ENCODE results near the gene CCDC8. TPM values are rescaled to one million over a fixed set of nuclear protein-coding genes. Genes with fewer than 3 reads are reported as not detected.
"Not testable (repeated sequence)": the region's sequence is repeated elsewhere in the genome, so short reads cannot be mapped to it uniquely, and the experiment has no call there.

CCDC8 gene
- total RNA-seq, 1 donor from 2014 or later: not detected

DNA sequence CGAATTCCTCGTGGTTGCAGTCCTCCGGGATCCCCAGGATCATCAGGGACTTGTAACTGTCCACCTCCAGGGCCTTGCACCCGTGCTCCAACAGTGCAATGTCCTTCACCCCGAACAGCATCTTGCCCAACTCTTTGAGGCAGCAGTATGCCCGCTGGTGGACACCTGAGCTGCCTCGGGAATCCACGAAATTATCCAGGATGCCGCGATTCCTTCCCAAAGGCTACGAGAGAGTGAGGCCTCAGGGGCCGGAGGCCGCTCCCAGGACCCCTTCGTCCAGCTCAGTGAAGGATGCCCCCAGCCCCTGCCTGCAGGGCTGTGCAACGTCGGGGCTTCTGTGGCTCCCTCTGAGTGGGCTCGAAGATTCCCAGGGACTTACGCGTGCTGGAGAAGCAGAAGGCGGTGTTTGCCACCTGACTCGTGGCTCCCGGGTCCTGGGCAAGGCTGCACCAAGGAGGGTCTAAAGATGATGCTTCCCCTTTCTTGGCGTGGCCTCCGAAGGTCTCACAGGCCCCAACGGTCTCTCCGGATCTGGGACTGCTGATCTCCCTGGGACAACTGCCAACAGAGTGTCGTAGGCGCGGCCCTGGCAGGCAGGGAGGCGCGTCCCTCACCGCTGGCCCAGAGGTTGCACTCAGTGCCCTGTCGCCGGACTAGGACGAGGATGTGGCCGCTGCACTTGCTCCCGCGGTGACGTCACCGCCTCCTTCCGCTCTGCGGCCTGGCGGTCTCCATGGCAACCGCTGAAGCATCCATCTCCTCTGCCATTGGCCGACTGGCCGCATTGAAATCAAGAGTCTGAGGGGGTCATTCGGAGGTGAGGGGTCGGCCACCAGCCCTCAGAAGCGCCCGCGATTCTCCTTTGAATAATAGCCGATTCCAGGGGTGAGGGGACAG, 15.1 kb upstream of the CCDC8 start, which contains the start of gene PNMA8C:
PNMA8C (minus strand) TSS at position 698 of the 897 bp plus-strand sequence; CDS start at position 121, 577 bp downstream.
- intact Hi-C loops (cut with micrococcal nuclease): no loop called here

DNA sequence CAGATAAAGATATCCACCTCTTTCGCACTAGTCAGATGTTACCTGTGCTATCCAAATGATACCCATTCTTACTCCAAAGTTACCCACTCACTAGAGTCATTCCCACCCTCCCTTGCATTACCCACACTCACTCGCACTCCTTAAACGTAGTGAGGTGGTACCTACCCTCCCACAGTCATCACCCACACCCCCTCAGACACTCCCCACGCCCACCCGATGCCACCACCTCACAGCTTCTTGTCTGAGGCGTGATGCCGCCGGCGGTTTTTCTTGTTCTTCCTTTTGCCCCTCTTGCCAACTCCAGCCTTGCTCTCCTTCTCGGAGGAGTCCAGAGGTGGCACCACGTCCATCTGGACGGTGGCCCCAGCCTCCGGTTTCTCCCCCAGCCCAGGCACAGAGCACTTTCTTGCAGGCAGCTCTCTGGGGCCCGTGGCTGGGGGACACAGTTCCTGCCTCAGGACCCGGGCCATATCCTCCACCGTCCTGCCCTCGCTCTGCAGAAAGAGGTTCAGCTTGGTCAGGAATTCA, 14.2 kb upstream of the CCDC8 start:
- intact Hi-C loops (cut with micrococcal nuclease): no loop called here

DNA sequence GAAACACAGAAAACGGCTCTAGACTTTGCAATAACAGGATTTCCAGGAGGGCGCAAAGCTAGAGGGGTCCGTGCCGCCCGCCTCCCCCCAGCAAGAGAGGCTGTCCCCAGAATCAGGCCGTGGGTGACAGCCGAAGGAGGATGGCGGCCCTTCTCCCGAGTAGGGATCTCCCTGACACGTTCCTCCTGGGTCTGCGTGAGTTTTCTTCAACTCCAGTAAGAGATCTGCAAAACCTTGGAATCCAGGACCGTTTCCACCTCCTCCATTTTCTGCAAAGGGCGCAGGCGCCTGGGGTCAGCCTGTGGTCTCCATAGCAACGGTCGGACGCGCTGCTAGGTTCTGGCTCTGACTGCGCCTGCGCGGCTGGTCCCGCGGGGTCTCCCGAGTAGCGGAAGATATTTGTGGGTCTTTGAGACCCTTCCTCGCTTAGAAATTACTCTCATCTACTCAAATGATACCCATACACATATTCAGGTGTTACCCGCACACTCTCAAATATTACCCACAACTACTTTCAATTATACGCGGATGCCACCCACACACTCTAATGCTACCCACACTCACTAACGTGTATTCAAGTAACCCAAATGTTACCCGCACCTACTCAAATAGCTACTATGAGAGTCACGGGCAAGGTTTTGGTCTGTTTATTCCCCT, 13.3 kb upstream of the CCDC8 start:
- intact Hi-C loops (cut with micrococcal nuclease): no loop called here

DNA sequence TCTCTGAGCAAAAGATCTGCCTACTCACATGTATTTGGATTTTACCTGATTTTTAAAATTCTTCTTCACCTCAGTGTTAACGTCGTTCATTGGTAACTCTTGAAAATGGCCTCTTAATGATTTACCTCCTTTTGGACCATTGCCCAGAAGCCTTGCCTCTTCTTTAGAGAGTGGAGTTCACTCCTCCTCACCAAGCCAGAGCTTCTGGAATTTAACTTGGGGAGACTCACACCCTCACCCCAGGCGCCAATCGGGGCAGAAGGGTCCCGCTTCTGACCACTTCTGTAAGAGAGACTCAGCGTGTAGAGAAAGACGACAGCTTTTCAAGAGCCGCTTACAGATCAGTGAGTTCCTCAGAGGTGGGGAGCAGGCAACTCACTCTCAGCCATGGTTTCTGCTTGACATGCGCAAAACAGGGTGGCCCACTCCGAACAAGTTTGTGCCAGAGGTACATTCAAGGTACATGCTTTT, 12.7 kb upstream of the CCDC8 start:
- intact Hi-C loops (cut with micrococcal nuclease): no loop called here

DNA sequence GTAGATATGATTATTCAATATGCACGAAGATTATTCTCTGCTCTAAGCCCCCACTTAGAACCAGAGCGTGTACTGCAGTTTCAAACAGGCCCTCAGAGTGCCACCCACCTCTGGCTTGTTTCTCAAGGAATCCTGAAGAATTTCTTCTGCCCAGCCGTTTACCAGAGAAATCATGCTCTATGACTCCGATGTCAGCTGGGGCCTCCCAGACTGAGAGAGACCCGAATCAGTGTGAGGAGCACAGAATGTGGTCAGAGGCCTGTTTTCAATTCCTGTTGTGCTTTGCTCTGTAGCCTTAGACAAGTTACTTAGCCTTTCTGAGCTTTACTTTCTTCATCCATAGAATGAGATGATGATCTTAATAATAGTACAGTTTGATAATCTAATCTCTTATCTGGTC, 9.8 kb upstream of the CCDC8 start:
- intact Hi-C loops (cut with micrococcal nuclease): no loop called here

DNA sequence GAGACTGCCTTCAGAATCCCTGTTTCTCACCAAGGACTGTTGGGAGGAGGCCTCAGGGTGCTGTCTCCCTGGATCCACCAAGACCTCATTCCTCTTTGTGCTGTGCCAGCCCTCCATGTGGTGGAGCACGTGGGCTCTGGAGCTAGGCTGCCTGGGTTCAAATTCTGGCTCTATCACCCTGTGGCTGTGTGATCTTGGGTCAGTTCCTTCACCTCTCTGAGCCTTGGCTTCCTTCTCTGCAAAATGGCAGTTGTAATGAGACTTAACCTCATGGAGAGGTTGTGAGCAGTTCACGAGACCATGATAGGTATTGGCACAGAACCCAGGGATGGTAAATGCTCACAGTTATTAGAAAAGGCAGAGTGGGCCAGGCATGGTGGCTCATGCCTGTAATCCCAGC, 9.0 kb upstream of the CCDC8 start:
- intact Hi-C loops (cut with micrococcal nuclease): no loop called here

DNA sequence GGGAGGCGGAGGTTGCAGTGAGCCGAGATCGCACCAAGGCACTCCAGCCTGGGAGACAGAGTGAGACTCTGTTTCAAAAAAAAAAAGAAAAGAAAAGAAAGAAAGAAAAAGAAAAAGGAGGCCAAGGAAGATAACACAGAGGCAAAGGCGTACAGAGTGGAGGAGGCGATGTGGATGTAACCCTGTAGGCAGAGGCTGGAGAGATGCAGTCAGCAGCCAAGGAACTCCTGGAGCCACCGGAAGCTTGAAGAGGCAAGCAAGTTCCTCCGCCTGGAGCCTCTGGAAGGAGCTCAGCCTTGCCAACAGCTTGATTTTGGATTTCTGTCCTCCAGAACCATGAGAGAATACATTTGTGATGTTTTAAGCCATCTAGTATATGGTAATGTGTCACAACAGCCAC, 6.7 kb upstream of the CCDC8 start:
- intact Hi-C loops (cut with micrococcal nuclease): no loop called here

DNA sequence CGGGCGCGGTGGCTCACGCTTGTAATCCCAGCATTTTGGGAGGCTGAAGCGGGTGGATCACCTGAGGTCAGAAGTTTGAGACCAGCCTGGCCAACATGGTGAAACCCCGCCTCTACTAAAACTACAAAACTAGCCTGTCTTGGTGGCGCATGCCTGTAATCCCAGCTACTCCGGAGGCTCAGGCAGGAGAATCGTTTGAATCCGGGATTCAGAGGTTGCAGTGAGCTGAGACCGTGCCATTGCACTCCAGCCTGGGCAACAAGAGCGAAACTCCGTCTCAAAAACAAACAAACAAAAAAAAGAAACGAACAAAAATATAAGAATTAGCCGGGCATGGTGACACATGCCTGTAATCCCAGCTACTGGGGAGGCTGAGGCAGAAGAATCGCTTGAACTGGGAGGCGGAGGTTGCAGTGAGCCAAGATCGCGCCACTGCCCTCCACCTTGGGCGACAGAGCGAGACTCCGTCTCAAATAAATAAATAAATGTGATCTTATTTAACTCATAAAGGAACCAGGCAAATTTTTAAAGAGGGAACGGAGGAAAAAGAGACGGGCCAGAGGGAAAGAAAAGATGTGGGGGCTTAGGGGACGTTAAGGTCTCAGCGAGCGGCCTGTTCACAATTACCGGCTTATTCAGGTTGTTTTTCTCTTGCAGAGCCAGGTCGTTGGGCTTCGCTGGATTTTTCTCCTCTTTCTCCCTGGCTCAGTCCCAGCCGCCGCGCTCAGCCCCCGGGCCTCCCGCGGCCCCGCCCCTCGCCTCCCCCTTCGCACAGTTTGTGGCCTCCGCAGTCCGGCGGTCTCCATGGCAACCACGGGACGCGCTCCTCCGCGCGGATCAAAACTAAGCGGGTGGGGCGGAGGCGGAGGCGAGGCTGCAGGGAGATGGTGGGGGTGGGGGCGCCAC, 2.7 kb upstream of the CCDC8 start:
- intact Hi-C loops (cut with micrococcal nuclease): not testable (repeated sequence)

DNA sequence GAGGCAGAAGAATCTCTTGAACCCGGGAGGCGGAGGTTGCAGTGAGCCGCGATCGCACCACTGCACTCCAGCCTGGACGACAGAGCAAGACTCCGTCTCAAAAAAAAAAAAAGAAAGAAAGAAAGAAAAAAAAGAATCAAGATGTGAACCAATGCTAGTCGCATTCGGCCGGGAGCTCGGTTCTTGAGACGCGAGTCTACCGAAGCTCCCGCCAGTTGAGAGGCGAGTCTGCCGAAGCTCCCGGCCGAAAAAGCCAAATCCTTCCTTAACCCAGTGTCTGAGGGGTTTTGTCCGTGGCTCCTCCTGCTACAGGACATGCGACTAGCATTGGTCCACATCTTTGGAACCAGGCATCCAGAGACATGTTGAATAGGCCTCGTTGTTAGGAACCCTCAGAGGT, 1.5 kb upstream of the CCDC8 start:
- intact Hi-C loops (cut with micrococcal nuclease): not testable (repeated sequence)

DNA sequence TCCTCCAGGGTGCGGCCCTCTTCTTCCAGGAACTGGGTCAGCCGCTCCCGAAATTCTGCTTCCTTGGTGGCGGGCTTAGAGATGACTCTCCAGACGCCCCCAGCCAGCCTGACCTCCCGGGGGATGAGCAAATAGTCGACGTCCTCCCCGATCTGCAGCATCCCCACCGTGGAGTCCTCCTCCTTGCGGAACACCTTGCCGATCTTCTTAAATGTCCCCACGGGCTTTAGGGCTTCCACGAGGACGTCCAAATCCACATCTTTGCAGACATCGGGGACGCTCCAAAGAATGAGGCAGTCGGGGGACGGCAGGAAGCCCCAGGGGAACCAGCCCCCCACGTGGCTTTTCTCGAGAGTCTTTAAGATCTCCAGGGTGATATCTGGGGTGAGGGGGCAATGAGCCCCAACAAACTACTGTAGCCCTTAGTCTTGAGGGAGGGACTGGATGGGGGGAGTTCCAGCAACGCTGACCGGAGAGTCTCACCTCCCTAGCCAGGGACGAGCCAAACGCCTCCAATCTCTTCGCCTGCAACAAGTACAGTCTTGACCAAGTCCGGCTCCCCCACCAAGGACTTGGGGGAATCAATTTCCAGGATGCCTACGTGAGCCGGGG, 608 bp downstream of the CCDC8 start:
- intact Hi-C loops (cut with micrococcal nuclease): no loop called here

DNA sequence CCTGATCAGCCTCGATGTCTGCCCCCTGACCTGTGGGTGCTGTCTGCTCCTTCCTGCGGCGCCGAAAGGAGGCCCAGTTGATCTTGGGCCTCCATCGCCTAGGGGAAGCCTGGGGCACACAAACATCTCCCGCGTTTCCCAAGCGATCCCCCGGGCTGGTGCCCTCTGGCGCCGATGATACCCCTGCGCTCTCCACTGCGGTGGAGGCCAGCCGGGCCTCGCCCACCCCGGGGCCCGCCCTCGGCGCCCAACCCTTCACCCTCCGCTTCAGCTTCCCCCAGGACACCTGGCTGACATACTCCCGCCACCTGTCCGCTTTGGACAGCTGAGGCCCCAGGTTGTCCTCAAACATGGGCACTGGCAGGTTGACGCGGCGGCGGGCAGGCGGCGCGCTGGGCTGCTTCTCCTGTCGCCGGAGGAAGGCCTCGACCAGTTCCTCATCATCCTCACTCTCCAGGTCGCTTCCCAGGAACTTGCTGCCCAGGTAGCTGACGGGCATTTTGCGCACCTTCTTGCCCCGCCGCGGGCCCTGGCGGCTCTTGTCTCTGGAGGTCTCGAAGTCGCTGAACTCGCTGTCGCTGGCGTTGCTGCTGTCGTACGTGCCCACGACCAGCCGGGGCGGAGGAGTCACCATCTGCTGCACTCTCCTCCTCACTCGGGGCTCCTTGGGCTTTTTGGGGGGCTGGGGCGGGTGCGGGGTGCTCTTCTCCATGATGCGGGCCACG, 1.3 kb downstream of the CCDC8 start:
- intact Hi-C loops (cut with micrococcal nuclease): no loop called here

DNA sequence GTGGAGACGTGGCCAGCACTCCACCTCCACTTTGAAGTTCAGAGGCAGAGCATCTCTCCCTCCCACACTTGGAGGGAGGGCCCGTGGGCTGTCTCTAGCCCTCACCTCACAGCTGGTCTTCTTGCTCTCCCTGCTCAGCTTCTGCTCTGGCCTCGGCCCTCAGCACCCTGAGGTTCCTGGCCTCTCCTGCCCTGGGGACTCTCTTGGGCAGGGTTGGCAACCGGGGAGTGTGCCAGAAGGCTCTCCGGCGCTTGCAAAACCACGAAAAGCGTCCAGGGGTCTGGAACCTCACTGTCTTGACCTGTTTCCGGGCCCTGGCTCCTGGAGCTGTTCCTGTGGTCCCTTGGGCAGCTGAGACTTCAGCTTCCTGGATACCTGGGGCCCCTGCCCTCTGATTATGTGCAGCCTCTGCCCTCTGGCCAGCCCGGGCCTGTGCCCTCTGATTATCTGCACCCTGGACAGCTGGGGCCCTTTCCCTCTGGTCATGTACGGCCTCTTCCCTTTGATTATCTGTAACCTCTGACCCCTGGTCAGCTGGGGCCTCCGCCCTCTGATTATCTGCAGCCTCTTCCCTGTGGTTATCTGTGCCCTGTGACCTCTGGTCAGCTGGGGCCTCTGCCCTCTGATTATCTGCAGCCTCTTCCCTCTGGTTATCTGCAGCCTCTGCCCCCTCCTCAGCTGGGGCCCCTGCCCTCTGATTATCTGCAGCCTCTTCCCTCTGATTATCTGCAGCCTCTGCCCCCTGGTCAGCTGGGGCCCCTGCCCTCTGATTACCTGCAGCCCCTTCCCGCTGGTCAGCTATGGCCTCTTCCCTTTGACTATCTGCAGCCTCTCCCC, 2.1 kb downstream of the CCDC8 start:
- intact Hi-C loops (cut with micrococcal nuclease): no loop called here

DNA sequence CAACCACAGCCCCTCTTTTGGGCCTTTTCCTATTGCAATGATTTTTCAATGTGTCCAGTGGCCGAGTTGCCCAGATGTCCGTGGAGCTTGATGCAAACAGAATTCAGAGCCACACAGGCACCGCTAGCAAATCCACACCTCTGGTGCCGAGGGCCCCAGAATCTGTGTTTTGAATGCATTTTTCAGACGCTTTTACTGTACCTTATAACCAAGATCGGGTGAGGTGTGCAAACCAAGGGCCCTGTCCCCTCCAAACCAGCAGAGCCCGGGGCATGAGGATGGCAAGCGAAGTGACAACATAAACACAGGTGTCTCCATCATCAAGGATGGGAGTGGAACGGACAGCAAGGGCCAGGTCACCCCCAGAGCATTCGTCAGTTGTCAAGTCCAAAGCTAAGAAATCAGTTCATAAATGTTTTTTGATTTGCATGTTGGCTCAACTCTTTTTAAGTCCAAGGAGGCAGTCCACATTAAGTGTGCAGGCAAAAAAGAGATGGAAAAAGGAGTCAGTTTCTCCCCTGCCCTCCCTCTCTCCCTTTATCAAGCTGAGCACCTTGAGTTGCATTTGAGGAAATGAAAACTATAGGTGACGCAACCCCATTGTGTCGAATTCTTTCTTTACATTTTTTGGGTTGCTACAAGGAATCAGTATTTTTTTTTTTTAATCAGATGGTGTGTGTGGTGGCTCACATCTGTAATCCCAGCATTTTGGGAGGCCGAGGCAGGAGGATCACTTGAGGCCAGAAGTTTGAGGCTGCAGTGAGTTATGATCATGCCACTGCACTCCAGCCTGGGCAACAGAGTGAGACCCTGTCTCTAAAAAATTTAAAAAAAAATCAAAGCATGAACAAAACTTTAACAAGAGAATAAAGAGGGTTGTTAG, 2.9 kb downstream of the CCDC8 start:
- intact Hi-C loops (cut with micrococcal nuclease): no loop called here

DNA sequence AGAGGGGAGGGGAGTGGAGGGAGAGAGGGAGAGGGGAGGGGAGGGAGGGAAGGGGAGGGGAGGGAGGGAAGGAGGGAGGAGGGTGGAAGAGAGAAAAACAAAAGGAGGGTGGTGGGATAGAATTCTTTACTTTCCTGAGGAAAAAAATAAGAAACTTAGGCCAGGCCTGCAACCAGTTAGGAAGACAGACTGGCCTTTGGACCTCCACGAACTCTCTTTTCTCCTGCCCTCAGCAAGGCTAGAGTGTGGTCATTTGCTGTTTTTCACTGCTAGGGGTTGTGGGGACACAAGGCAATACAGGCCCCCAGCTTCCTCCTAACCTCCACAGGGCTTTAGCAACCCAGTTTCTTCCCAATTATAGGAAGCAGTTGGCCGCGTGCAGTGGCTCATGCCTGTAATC, 4.2 kb downstream of the CCDC8 start:
- intact Hi-C loops (cut with micrococcal nuclease): no loop called here

DNA sequence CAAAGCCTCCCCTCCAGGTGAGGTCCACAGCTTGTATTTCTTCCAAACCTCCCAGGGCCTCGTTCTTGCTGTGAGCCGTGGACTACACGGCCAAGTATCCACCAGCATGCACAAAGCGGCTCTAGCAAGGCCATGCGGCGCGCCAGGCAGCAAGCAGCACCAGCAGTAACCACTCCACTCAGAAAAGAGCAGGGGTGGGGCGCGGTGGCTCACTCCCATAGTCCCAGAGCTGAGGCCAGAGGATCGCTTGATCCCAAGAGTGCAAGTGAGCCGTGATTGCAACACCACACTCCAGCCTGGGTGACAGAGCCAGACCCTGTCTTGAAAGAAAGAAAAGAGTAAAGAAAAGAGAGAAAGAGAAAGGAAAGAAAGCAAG, 4.7 kb downstream of the CCDC8 start:
- intact Hi-C loops (cut with micrococcal nuclease): no loop called here

DNA sequence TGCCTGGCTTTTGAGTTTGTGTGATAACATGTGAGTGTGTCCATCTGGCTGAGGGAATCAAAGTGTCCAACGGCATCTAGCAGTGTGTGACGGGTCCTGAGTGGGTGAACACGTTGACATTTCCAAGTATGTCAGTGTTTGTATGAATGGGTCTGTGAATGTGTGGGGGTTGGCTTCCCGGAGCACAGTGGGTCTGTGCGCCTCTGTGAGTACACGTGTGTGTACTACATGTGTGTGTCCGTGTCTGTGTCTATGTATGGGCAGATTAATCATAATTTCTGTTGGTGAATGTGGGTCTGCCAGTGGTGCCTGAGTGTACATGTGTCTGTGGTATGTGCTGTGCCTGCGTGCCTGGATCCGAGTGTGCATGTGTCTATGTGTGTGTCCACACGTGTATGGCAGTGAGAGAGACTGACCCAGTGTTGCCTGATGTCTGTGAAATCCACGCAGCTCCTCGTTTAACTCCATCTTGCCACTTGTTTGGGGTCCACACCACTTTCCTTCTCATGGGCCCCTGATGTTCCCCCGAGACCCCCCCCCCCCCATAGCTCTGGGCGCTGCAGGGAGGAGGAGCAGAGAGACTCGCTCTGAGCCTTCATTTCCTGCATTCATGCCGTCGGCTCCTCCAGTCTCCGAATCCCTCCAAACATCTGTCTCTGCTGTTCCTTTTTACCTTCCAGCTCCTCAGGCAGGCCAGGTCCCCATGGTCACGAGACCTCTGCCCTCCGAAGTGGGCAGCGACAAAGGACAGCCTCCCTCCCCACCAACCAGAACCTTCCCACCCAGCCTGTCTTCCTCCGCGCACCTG, 5.3 kb downstream of the CCDC8 start:
- intact Hi-C loops (cut with micrococcal nuclease): no loop called here

DNA sequence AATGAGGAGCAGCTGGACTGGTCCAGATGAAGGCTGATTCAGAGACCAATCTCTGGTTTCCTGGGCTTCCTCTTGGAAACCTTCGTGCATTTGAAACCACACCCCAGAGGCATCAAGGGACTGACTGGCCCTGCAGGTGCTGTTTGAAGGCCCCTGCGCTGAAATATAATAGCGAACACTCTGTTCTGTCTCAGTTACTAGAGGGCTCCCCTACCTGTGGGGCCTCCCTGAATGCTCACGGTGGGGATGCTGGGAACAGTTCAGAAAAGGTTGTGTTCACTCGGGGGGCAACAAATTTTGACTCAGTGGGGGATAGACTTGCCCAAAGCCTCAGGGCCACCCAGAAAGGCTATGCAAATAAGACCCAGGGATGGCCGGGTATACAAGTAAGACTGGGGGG, 6.4 kb downstream of the CCDC8 start:
- intact Hi-C loops (cut with micrococcal nuclease): no loop called here
